Lung (tissue), 12 donors: Measurements from ENCODE around the gene INO80. TPM values are rescaled to one million over a fixed set of nuclear protein-coding genes. Genes with fewer than 3 reads are reported as not detected.

Experiments
- ATAC-seq: fragments of 200-7000 bp; cut with Tn5 transposase; one replicate; pipeline ENCODE4 v1.9.1; 2020; ENCODE audit warnings: moderate number of reproducible peaks; ENCODE audit not compliant: insufficient read depth, low FRiP score
- DNase-seq, 3 donors: peaks; one replicate each; pipeline ENCODE4 v3.0.0-alpha.2; 2013 to 2017
- H3K27ac ChIP-seq, 2 donors: one replicate each; pipeline ENCODE4 v1.5.1; 2013; ENCODE audit warnings: mild to moderate bottlenecking in 2 of 2, moderate library complexity in 2 of 2, control low read depth in 1 of 2, inconsistent platforms in 1 of 2, low read depth in 1 of 2, low read length in 1 of 2
- H3K27me3 ChIP-seq, 3 donors: one replicate each; pipeline ENCODE4 v1.5.1; 2013; ENCODE audit warnings: low read length in 2 of 3; ENCODE audit not compliant: control insufficient read depth in 3 of 3, insufficient read depth in 3 of 3
- H3K36me3 ChIP-seq, 4 donors: one replicate each; pipeline ENCODE4 v1.5.1; 2013; ENCODE audit warnings: low read length in 4 of 4, mild to moderate bottlenecking in 1 of 4, moderate library complexity in 1 of 4; ENCODE audit not compliant: control insufficient read depth in 4 of 4, insufficient read depth in 4 of 4
- H3K4me1 ChIP-seq, 5 donors: one replicate each; pipeline ENCODE4 v1.5.1; 2013; ENCODE audit warnings: low read length in 5 of 5, mild to moderate bottlenecking in 2 of 5, moderate library complexity in 1 of 5; ENCODE audit not compliant: control insufficient read depth in 5 of 5, insufficient read depth in 5 of 5
- H3K4me3 ChIP-seq: one replicate; pipeline ENCODE4 v1.5.1; 2013; ENCODE audit warnings: mild to moderate bottlenecking, control low read depth, moderate library complexity
- H3K9ac ChIP-seq, 2 donors: one replicate each; pipeline ENCODE4 v1.5.1; 2013; ENCODE audit warnings: low read length in 2 of 2, control low read depth in 1 of 2; ENCODE audit not compliant: insufficient read depth in 1 of 2
- H3K9me3 ChIP-seq, 4 donors: one replicate each; pipeline ENCODE4 v1.5.1; 2013; ENCODE audit warnings: low read length in 3 of 4, mild to moderate bottlenecking in 1 of 4, moderate library complexity in 1 of 4; ENCODE audit not compliant: control insufficient read depth in 4 of 4, insufficient read depth in 3 of 4
- WGBS, 2 donors: extraction: QIAGEN DNeasy Blood & Tissue Kit; methylation state at CpG; one replicate each; pipeline ENCODE4 v1.1.7; 2013; 5-methylcytosine and 5-hydroxymethylcytosine counted together
- polyA plus RNA-seq, 2 donors: library from polyadenylated mRNA; stranded (reverse); fragments of 200-250 nt; gene quantifications; one replicate each; pipeline ENCODE4 v1.2.1, GENCODE V29; 2013
- total RNA-seq, 2 donors: library from RNA; depleted of rRNA in 1 of 2; stranded (reverse); fragments of >200 nt in 1 of 2; gene quantifications; one replicate each; pipeline ENCODE4 v1.2.1, GENCODE V29; 2014 to 2021
- TF ChIP-seq, protein P1 (sequence below): IDR thresholded peaks from 2 replicates; pipeline ENCODE4 v1.5.1; 2012; ENCODE audit warnings: mild to moderate bottlenecking; ENCODE audit errors: control extremely low read depth, extremely low read depth
- donor health status: control.
- donor health status: control.
- donor health status: Bipolar disorder and iron deficiency.
- donor health status: healthy.
- donor health status: DM: yes; HTN: yes; CAD: no.

Gene INO80
- total and polyA plus RNA-seq, 4 donors: 8.0 to 50.1 (median 22.9) TPM

DNA sequence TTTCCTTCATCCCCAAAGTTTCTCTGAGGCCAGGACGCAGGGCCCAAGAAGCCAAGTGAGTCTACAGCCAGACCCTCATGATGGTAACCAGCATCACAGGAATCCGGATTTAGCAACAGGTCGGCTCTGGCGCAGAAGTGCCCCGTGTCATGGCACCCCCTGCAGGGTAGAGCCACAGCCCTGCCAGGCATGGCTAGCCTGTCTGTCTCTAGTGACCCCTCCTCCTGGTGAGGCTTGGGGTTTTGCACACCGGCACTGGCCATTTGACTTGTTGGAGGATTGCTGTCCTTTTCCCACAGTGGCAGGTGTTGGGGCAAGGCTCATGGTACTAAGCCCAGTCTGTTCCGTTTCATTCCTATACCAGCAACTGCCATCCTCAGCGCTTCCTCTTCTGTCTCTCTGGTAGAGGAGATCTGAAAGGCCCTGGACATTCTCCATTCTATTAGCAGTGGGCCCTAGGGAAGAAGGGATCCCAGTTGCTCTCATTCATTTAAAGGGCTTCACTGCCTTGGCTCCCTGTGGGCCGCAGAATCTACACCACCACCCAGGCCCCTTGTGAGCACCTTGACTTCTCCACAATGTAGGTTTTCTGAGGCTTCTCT lies 172.2 kb downstream of the INO80 start:
- TF ChIP-seq, protein P1, sequence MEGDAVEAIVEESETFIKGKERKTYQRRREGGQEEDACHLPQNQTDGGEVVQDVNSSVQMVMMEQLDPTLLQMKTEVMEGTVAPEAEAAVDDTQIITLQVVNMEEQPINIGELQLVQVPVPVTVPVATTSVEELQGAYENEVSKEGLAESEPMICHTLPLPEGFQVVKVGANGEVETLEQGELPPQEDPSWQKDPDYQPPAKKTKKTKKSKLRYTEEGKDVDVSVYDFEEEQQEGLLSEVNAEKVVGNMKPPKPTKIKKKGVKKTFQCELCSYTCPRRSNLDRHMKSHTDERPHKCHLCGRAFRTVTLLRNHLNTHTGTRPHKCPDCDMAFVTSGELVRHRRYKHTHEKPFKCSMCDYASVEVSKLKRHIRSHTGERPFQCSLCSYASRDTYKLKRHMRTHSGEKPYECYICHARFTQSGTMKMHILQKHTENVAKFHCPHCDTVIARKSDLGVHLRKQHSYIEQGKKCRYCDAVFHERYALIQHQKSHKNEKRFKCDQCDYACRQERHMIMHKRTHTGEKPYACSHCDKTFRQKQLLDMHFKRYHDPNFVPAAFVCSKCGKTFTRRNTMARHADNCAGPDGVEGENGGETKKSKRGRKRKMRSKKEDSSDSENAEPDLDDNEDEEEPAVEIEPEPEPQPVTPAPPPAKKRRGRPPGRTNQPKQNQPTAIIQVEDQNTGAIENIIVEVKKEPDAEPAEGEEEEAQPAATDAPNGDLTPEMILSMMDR: no peak
- DNase-seq (no peak), ATAC-seq (no peak)
- Histone ChIP-seq H3K9me3 (no peaks in the 10 kb centered on the region), H3K9ac (no peak overlapping the region), H3K4me1 (peaks cover 0 to 24% (median 18%) of the 10 kb centered on the region in 5 donors), H3K27ac (peak overlapping the region in 1 of 2 donors; percentile 58), H3K27me3 (no peaks in the 10 kb centered on the region), H3K4me3 (no peak overlapping the region), H3K36me3 (peaks cover 0 to 3% (median 0%) of the 10 kb centered on the region in 4 donors)
- 77 to 91% methylated on average over 9 of the region's 9 CpGs for WGBS, 2 donors

GRCh38 chr15:40942878-40943277 lies 173.2 kb downstream of the INO80 start:
- Histone ChIP-seq H3K4me3 (no peak overlapping the region), H3K27ac (peak overlapping the region in 1 of 2 donors; percentile 94), H3K36me3 (peaks cover 0 to 3% (median 0%) of the 10 kb centered on the region in 4 donors), H3K4me1 (peaks cover 0 to 24% (median 21%) of the 10 kb centered on the region in 5 donors), H3K27me3 (no peaks in the 10 kb centered on the region), H3K9me3 (no peaks in the 10 kb centered on the region), H3K9ac (peak overlapping the region in 1 of 2 donors; percentile 59)
- TF ChIP-seq, protein P1: no peak
- no peak for ATAC-seq
- WGBS, 2 donors: 56 to 66% methylated on average over 12 of the region's 12 CpGs
- peak; percentile 59 to 77 (median 76) for DNase-seq

GRCh38 chr15:40942337-40942854 lies 173.7 kb downstream of the INO80 start:
- DNase-seq (peak in 2 of 3 donors; percentile 34 to 35), ATAC-seq (no peak)
- peak overlapping the region; percentile 94 for H3K27ac ChIP-seq
- WGBS, 2 donors: 16 to 21% methylated on average over 15 of the region's 15 CpGs
- TF ChIP-seq, protein P1: no peak
- no peaks in the 10 kb centered on the region for H3K9me3 ChIP-seq
- H3K4me1 ChIP-seq: peaks cover 0 to 28% (median 23%) of the 10 kb centered on the region in 5 donors
- peak overlapping the region; percentile 11 to 59 for H3K9ac ChIP-seq
- no peaks in the 10 kb centered on the region for H3K27me3 ChIP-seq
- H3K36me3 ChIP-seq: peaks cover 0 to 3% (median 0%) of the 10 kb centered on the region in 4 donors
- peak overlapping the region; percentile 40 for H3K4me3 ChIP-seq
